LNCaP clone FGC (cell line): ENCODE results near the gene MAP3K14.
"Not testable (repeated sequence)": the region's sequence is repeated elsewhere in the genome, so short reads cannot be mapped to it uniquely, and the experiment has no call there.

Experiments
- DNase-seq: peaks from one replicate; pipeline ENCODE4 v3.0.0-alpha.2; 2011; ENCODE audit warnings: low read depth
- H3K4me3 ChIP-seq: 2 replicates; pipeline ENCODE4 v1.5.1; 2011; ENCODE audit warnings: mild to moderate bottlenecking, low read depth, low read length, control low read depth
- TF ChIP-seq, protein P1 (sequence below): IDR thresholded peaks from 2 replicates; pipeline ENCODE4 v1.5.1; 2012; ENCODE audit warnings: mild to moderate bottlenecking; ENCODE audit not compliant: control insufficient read depth, insufficient read depth; ENCODE audit errors: extremely low read depth

Gene MAP3K14

DNA sequence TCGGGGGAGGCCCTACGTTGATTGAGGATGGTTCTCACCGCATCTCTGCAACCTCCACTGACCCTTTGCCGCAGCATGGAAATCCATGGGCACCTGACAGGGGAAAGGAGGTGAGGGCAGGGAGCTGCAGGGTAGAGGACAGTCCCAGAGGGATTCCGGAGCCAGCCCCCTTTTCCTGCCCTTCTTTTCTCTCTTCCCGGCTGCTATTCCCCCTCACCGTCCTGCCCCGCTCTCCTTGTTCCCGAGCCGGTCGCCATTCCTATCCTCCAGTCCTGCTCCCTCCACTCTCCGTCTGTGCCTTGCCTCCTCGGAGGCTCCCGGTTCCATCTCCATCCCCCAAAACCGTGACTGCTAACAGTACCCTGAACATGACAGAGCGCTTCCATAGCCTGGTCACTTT lies 59.7 kb downstream of the MAP3K14 start:
- no peak overlapping the region for H3K4me3 ChIP-seq
- no peak for DNase-seq
- TF ChIP-seq, protein P1, sequence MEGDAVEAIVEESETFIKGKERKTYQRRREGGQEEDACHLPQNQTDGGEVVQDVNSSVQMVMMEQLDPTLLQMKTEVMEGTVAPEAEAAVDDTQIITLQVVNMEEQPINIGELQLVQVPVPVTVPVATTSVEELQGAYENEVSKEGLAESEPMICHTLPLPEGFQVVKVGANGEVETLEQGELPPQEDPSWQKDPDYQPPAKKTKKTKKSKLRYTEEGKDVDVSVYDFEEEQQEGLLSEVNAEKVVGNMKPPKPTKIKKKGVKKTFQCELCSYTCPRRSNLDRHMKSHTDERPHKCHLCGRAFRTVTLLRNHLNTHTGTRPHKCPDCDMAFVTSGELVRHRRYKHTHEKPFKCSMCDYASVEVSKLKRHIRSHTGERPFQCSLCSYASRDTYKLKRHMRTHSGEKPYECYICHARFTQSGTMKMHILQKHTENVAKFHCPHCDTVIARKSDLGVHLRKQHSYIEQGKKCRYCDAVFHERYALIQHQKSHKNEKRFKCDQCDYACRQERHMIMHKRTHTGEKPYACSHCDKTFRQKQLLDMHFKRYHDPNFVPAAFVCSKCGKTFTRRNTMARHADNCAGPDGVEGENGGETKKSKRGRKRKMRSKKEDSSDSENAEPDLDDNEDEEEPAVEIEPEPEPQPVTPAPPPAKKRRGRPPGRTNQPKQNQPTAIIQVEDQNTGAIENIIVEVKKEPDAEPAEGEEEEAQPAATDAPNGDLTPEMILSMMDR = no peak

DNA sequence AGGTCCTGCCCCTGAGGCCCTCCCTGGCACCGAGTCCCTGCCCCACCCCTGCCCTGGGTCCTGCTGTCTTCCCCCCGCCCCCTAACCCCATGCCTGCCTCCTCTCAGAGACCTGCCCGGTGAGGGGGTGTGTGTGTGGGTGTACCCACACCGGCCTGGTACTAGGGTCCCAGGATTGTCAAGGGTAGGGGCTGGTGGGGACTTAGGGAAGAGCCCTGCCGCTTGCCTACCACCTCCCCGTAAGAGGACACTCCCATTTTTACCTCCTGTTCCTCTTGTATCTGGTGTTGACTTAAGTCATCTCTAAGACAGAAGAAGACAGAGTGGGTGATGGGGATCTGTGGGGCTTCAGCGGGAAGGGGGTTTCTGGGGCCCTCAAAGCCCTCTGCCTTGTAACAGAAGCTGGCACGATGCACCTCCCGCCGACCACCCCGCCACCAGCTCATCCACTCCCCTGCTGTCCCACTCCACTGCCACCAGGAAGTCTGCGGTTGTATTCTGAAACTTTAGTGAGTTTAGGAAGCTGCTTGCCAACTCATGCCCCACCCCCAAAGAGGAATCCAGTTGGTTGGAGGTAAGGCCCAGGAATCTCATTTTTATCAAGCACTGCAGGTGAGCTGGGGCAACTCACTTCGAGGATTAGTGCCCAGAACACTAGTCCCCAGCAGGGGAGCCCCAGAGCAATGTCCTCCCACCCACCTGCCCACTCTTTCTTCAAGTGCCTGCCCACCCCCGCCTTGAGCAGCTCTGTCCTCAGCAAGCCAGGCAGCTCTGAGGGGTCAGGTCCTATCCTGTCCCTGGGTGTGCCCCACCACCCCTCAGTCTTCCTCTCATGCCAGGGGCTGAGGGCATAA lies 60.5 kb downstream of the MAP3K14 start:
- TF ChIP-seq, protein P1 = no peak
- no peak overlapping the region for H3K4me3 ChIP-seq
- DNase-seq = no peak

DNA sequence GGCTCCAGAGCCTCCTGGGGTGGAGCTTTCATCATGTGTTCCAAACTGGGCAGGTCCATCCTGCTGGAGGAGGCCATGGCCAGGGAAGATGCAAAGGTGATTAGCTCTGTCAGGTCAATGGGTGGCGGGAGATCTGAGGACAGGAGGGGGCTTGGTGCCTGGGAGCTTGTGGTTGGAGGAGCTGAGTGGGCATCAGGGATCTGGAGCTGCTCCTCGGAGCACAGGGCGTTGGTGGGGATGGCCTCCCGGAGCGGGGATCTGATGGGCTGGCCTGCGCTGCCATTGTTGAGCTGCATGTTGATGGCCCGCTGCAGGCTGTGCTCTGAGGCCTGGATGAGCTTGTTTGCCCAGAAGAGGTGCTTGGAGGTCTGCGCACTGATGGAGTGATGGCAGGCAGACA lies 61.5 kb downstream of the MAP3K14 start:
- DNase-seq = no peak
- TF ChIP-seq, protein P1 = no peak
- no peak overlapping the region for H3K4me3 ChIP-seq

DNA sequence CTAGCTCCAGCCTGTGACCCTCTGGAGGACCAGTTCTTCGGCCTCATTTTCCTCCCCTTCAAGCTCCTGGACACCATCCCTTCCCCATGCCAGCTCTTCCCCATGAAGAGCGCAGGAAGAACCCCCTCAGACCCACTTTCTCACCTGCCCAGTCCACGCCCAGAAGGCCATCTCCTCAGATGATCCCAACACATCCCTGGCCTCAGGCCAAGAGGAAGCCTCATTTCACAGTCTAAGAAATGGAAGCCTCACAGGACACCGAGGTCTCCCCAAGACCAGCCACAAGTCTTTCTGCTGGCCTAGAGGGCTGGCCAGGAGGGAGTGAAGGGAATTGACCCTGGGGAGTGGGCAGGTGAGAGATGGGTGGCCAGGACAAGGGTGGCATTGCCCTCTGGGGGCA lies 62.9 kb downstream of the MAP3K14 start:
- no peak for DNase-seq
- TF ChIP-seq, protein P1 = no peak
- H3K4me3 ChIP-seq = no peak overlapping the region

DNA sequence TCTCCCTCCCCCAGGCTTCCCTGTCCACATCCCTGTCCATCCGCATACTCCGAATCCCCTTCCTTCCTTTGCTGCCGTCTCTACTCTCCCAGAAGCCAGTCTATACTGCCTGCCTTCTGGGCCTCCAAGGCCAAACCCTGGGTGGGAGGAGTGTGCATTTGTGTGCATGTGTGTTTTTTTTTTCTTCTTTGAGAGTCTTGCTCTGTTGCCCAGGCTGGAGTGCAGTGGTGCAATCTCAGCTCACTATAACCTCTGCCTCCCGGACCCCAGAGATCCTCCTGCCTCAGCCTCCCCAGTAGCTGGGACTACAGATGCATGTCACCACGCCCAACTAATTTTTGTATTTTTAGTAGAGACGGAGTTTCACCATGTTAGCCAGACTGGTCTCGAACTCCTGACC lies 63.6 kb downstream of the MAP3K14 start:
- not testable (repeated sequence) for H3K4me3 ChIP-seq, DNase-seq

DNA sequence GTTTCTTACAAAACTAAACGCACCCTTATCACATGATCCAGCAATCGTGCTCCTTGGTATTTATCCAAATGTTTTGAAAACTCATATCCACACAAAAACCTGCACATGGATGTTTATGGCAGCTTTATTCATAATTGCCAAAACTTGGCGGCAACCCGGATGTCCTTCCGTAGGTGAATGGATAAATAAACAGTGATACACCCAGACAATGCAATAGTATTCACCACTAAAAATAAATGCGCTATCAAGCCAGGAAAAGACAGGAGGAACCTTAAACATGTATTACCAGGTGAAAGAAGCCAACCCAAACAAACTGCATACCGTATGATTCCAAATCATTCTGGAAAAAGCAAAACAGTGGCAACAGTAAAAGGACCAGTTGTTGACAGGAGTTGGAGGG lies 64.9 kb downstream of the MAP3K14 start:
- peak; percentile 52 for DNase-seq
- peak overlapping the region; percentile 13; the same call in 1 of the 2 replicates for H3K4me3 ChIP-seq
- TF ChIP-seq, protein P1 = no peak

DNA sequence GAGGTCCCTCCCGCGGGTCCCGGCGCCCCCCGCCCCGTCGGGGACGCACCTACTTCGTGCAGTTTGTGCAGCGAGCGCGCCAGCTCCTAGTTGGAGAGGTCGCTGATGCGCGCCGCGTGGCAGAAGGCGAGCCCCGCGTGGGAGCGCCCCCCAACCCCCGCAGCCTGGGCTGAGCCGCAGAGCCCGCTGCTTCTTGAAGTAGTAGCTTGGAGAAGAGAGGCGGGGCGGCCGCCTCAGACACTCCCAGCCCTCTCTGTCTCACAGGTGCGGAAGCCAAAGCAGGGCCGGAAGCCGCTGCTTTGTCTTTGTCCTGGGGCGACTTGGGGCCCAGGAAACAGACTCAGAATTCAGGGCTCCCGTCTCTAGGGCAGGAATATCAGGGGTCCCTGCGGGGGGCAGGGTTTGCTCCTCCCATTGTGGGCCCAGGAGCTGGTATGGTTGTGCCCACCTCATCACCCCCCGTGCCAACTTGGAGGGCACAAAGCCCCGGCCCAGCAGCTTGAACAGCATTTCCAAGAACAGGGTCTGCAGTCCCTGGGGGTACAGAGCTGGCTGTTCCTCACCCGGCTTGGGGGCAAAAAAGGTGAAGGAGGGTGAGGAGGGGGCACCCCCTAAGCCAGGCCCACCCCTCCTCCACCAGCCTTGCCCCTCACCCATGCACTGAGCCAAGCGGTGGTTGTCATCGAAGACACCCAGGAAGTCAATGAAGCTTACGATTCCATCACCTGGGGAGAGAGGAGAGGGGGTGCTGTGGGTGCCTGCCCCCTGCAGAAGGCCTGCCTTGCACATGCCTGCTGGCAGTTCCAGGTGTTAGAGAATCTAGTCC lies 68.5 kb downstream of the MAP3K14 start:
- no peak for DNase-seq
- peak overlapping the region; percentile 86 for H3K4me3 ChIP-seq
- TF ChIP-seq, protein P1 = no peak
